Testis (tissue), 2 donors: ENCODE data around the gene SAFB2.

Experiments
- CTCF ChIP-seq, 3 experiments: fragments of 450-650 bp in 2 of 3; fragments of 200-600 bp in 1 of 3; sonication (generic) in 1 of 3; IDR thresholded peaks; one replicate each; pipeline ENCODE4 v1.5.1; 2016 to 2019; ENCODE audit warnings: antibody characterized with exemption in 3 of 3, mild to moderate bottlenecking in 2 of 3, moderate library complexity in 1 of 3
- POLR2A ChIP-seq: fragments of 450-650 bp; IDR thresholded peaks from one replicate; pipeline ENCODE4 v1.6.1; 2017; ENCODE audit warnings: antibody characterized with exemption, mild to moderate bottlenecking, moderate library complexity

GRCh38 chr19:5663904-5664303 is 41.3 kb upstream of the SAFB2 start:
- TF ChIP-seq CTCF (IDR thresholded peaks at IDR 0.05) (no peak), POLR2A (no peak)
